Measurements from ENCODE around the gene UQCRC2. TPM values are rescaled to one million over a fixed set of nuclear protein-coding genes. Genes with fewer than 3 reads are reported as not detected.
"Not testable (repeated sequence)": the region's sequence is repeated elsewhere in the genome, so short reads cannot be mapped to it uniquely, and the experiment has no call there.

The UQCRC2 gene
- total RNA-seq (100 to 1,000 TPM; 434 to 716 (median 591) TPM), polyA plus RNA-seq (100 to 1,000 TPM; 288 to 301 (median 294) TPM)
- long read RNA-seq, donor 1, transcript UQCRC2-201 (14 exons, 2,615 nt): major isoform, 314 of 337 reads
- long read RNA-seq, donor 1, partial matches to known transcripts: 16 of 337 reads
- long read RNA-seq, donor 1, other reads (novel, unspliced or antisense): 7 of 337 reads
- long read RNA-seq, donor 2, transcript UQCRC2-201 (14 exons, 2,615 nt): major isoform, 522 of 560 reads
- long read RNA-seq, donor 2, partial matches to known transcripts: 25 of 560 reads
- long read RNA-seq, donor 2, other reads (novel, unspliced or antisense): 13 of 560 reads

DNA sequence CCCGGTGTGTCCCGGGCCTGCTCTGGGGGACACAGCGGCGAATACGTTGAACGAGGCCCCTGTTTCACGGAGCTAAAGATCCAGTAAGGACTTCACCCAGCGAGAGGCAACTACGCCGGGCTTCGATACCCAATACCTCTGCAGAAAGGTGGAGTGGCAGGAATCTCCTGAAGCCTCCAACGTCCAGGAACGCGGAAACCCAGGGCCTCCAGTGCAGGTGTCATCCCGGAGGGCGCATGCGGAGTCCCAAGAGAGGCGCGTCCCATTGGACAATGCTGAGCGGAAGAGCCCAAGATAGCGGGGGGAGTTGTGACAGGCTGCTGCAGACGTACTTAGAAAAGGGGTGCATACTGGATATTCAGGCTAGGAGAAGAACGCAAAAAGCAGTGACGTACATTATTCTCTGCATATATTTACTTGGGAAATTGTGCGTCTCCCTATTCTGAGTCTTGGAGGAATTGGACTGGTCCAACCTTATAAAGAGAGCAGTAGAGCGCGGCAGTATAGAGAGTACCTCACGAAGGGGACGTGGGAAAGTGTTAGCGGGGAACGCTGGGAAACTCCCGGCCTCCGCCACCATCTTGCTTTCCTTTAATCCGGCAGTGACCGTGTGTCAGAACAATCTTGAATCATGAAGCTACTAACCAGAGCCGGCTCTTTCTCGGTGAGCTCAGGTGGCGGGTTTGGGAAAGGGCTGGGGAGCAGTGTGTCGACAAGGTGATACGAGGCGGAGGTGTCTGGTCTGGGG is at the start of gene UQCRC2:
Gene UQCRC2, plus strand, starts transcription at position 569 of the 748 bp plus-strand sequence. Its CDS starts 63 bp downstream, at position 632.
- Histone ChIP-seq H3K9me3 (no peaks in the 10 kb centered on the region), H3K36me3 (ENCODE audit: insufficient read depth in 1 of 2, low read depth in 1 of 2) (peaks cover 4 to 29% of the 10 kb centered on the region in 2 donors), H3K4me1 (peaks cover 42% of the 10 kb centered on the region), H3K27ac (peak within 1 kb of the TSS; percentile 97), H3K27me3 (ENCODE audit: insufficient read depth in 3 of 3, low read length in 2 of 3) (no peaks in the 10 kb centered on the region), H3K4me3 (peak within 1 kb of the TSS; percentile 97)
- intact Hi-C loops (cut with DNase I): loop anchor here (5.0 to 10.0 kb wide), 4 partner anchors 124 to 234 kb away; no protein-coding TSS in a partner anchor
- ATAC-seq: peak; percentile 95 to 98 (median 96)
- WGBS, 3 donors: 0% methylated on average over 41 of the region's 41 CpGs
- peak; percentile 87 to 92 for DNase-seq
- TF ChIP-seq, protein P1, sequence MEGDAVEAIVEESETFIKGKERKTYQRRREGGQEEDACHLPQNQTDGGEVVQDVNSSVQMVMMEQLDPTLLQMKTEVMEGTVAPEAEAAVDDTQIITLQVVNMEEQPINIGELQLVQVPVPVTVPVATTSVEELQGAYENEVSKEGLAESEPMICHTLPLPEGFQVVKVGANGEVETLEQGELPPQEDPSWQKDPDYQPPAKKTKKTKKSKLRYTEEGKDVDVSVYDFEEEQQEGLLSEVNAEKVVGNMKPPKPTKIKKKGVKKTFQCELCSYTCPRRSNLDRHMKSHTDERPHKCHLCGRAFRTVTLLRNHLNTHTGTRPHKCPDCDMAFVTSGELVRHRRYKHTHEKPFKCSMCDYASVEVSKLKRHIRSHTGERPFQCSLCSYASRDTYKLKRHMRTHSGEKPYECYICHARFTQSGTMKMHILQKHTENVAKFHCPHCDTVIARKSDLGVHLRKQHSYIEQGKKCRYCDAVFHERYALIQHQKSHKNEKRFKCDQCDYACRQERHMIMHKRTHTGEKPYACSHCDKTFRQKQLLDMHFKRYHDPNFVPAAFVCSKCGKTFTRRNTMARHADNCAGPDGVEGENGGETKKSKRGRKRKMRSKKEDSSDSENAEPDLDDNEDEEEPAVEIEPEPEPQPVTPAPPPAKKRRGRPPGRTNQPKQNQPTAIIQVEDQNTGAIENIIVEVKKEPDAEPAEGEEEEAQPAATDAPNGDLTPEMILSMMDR (IDR thresholded peaks at IDR 0.05): no peak

DNA sequence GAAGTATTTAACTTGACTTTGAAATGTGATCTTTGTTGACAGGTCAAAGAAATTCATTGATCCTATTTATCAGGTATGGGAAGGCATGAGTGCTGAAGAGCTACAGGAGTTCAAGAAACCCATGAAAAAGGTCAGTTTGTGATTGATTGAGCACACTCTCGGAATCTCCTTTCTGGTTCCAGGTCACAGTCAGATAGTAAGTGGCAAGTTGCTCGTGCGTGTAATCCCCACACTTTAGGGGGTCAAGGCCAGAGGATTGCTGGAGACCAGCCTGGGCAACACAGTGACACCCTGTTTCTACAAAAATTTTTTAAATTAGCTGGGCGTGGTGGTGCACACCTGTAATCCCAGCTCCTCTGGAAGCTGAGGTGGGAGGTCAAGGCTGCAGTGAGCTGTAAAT is 20.5 kb upstream of the UQCRC2 start:
- H3K4me3 ChIP-seq; DNase-seq; H3K9me3 ChIP-seq; H3K27ac ChIP-seq; H3K36me3 ChIP-seq (ENCODE audit: insufficient read depth in 1 of 2, low read depth in 1 of 2); intact Hi-C loops (cut with DNase I); H3K4me1 ChIP-seq; H3K27me3 ChIP-seq (ENCODE audit: insufficient read depth in 3 of 3, low read length in 2 of 3); ATAC-seq: not testable (repeated sequence)
- WGBS, 3 donors: 63 to 70% (median 67%) methylated on average over 3 to 4 of the region's 4 CpGs

DNA sequence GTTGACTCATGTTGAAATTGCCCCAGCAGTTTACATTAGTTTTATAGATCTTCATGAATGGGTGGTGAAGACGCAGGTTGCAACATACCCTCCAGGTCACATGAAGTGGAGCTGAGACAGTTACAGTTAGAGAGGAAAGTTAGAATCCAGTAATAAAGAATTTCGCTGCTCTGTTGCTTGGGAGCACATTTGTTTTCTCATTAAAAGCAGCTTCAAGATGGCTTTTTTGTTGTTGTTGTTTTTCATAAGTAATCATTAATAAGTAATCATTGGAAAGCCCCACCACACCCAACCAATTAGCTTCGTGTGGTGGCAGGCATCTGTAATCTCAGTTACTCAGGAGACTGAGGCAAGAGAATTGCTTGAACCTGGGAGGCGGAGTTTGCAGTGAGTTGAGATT is 19.8 kb upstream of the UQCRC2 start:
- H3K36me3 ChIP-seq (ENCODE audit: insufficient read depth in 1 of 2, low read depth in 1 of 2); H3K27me3 ChIP-seq (ENCODE audit: insufficient read depth in 3 of 3, low read length in 2 of 3); H3K9me3 ChIP-seq; DNase-seq; ATAC-seq; H3K4me3 ChIP-seq; H3K27ac ChIP-seq; intact Hi-C loops (cut with DNase I); H3K4me1 ChIP-seq: not testable (repeated sequence)
- 68 to 81% (median 71%) methylated on average over 4 of the region's 4 CpGs for WGBS, 3 donors

DNA sequence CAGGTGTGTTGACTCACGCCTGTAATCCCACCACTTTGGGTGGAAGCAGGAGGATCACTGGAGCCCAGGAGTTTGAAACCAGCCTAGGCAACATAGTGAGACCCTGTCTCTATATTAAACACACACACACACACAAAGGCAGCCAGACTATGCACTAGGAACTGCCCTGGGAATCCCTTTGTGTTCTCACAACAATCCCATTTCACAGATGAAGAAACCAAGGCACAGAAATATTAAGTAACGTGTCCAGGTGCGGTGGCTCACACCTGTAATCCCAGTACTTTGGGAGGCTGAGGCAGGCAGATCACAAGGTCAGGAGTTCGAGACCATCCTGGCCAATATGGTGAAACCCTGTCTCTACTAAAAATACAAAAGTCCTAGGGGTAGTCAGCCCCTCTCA is 19.4 kb upstream of the UQCRC2 start:
- DNase-seq; H3K4me1 ChIP-seq; H3K4me3 ChIP-seq; ATAC-seq; H3K27ac ChIP-seq; H3K27me3 ChIP-seq (ENCODE audit: insufficient read depth in 3 of 3, low read length in 2 of 3); H3K9me3 ChIP-seq; intact Hi-C loops (cut with DNase I); H3K36me3 ChIP-seq (ENCODE audit: insufficient read depth in 1 of 2, low read depth in 1 of 2): not testable (repeated sequence)
- WGBS, 3 donors: 83 to 94% (median 89%) methylated on average over 2 to 4 of the region's 4 CpGs

DNA sequence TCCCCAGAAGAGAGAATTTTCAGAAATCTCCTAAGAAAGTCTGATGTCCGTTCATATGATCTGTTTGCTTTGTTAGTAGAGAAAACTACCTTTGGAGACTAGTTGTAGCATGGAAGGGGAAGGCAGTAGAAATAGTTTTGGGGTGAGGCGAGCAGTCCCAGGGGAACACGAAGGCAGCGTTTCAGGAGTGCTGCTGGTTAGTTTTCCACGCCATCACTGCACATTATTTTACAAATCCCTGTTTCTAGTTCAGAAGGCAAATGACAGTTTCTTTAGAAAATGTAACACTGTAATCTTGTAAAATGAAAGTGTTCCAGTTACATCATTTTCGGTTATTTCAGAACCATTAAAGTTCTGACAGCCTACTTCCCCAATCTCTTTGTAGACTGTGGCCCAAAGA is 16.9 kb upstream of the UQCRC2 start:
- H3K4me1 ChIP-seq; DNase-seq; H3K36me3 ChIP-seq (ENCODE audit: insufficient read depth in 1 of 2, low read depth in 1 of 2); H3K4me3 ChIP-seq; H3K9me3 ChIP-seq; ATAC-seq; intact Hi-C loops (cut with DNase I); H3K27me3 ChIP-seq (ENCODE audit: insufficient read depth in 3 of 3, low read length in 2 of 3); H3K27ac ChIP-seq: not testable (repeated sequence)
- 31 to 43% (median 32%) methylated on average over 6 of the region's 6 CpGs for WGBS, 3 donors

DNA sequence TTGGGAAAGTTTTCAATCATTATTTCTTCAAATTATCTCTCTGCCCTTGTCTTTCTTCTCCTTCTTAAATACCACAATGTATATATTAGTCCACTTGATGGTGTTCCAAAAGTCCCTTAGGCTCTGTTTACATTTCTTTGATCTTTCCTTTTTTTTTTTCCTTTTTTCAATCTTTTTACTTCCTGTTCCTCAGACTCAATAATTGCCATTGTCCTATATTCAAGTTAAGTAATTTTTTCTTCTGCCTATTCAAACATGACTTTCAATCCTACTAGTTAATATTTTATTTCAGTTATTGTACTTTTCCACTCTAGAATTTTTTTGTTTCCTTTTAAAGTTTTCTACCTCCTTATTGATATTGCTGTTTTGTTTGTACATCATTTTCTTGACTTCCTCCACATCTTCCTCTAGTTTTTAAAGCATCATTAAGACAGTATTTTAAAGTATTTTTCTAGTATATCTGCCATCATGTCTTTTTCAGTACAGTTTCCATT is 15.8 kb upstream of the UQCRC2 start:
- Histone ChIP-seq H3K36me3 (ENCODE audit: insufficient read depth in 1 of 2, low read depth in 1 of 2) (no peaks in the 10 kb centered on the region), H3K9me3 (no peaks in the 10 kb centered on the region), H3K4me3 (no peak overlapping the region), H3K27ac (no peak overlapping the region), H3K27me3 (ENCODE audit: insufficient read depth in 3 of 3, low read length in 2 of 3) (no peaks in the 10 kb centered on the region), H3K4me1 (no peaks in the 10 kb centered on the region)
- TF ChIP-seq, protein P1 (IDR thresholded peaks at IDR 0.05): no peak
- DNase-seq (no peak), ATAC-seq (no peak)
- intact Hi-C loops (cut with DNase I): no loop called here

Data from psoas muscle (tissue), 8 donors.